Heart left ventricle (tissue), 16 donors: ENCODE data around the gene EXOC4. TPM values are rescaled to one million over a fixed set of nuclear protein-coding genes. Genes with fewer than 3 reads are reported as not detected.

Source experiments
- ATAC-seq, 4 donors: fragments of 200-7000 bp; cut with Tn5 transposase; one replicate each; pipeline ENCODE4 v1.9.1; 2020 to 2022; ENCODE audit warnings: moderate library complexity in 4 of 4, mild to moderate bottlenecking in 3 of 4, moderate number of reproducible peaks in 1 of 4
- DNase-seq, 5 donors: peaks; one replicate each; pipeline ENCODE4 v3.0.0-alpha.2; 2020
- H3K27ac ChIP-seq, 12 donors: fragments of 200-600 bp; sonication (generic) in 4 of 12; one replicate each; pipeline versions ENCODE4 v1.5.0 to v1.8.0; 2016 to 2022; ENCODE audit warnings: mild to moderate bottlenecking in 2 of 12
- H3K27me3 ChIP-seq, 9 donors: fragments of 200-600 bp; sonication (generic) in 2 of 9; one replicate each; pipeline versions ENCODE4 v1.5.1 to v1.8.0; 2016 to 2022; ENCODE audit warnings: mild to moderate bottlenecking in 3 of 9
- H3K36me3 ChIP-seq, 9 donors: fragments of 200-600 bp; sonication (generic) in 2 of 9; one replicate each; pipeline versions ENCODE4 v1.5.0 to v1.8.0; 2018 to 2022; ENCODE audit warnings: mild to moderate bottlenecking in 2 of 9
- H3K4me1 ChIP-seq, 12 donors: fragments of 200-600 bp; sonication (generic) in 4 of 12; one replicate each; pipeline versions ENCODE4 v1.5.0 to v1.8.0; 2016 to 2022; ENCODE audit warnings: mild to moderate bottlenecking in 3 of 12
- H3K4me3 ChIP-seq, 12 donors: fragments of 200-600 bp; sonication (generic) in 4 of 12; one replicate each; pipeline versions ENCODE4 v1.5.0 to v1.8.0; 2017 to 2022; ENCODE audit warnings: mild to moderate bottlenecking in 9 of 12, moderate library complexity in 4 of 12
- H3K9me3 ChIP-seq, 12 donors: fragments of 200-600 bp; sonication (generic) in 4 of 12; one replicate each; pipeline versions ENCODE4 v1.5.0 to v1.8.0; 2016 to 2022; ENCODE audit warnings: mild to moderate bottlenecking in 1 of 12
- CTCF ChIP-seq, 12 donors: fragments of 200-600 bp; sonication (generic) in 4 of 12; IDR thresholded peaks; one replicate each; pipeline versions ENCODE4 v1.5.0 to v1.8.0; 2018 to 2022; ENCODE audit warnings: antibody characterized with exemption in 12 of 12, mild to moderate bottlenecking in 5 of 12
- POLR2A ChIP-seq, 2 donors: fragments of 450-650 bp; IDR thresholded peaks; one replicate each; pipeline ENCODE4 v1.6.1; 2017; ENCODE audit warnings: antibody characterized with exemption in 2 of 2, mild to moderate bottlenecking in 2 of 2, moderate library complexity in 2 of 2
- WGBS, 4 donors: extraction: QIAGEN DNeasy Blood & Tissue Kit in 2 of 4; methylation state at CpG; one replicate each; pipeline versions ENCODE4 v1.1.5 to v1.1.7; 2013 to 2018; 5-methylcytosine and 5-hydroxymethylcytosine counted together
- intact Hi-C, 10 donors: fragments of 100-400 bp; cut with DNase I; formaldehyde crosslinking; loops; one replicate each; pipeline versions ENCODE4 v1.11.1 to v1.14.2; 2022
- polyA plus RNA-seq, 2 donors: library from polyadenylated mRNA; stranded (reverse); fragments of 200-250 nt; gene quantifications; one replicate each; pipeline ENCODE4 v1.2.3, GENCODE V29; 2013
- total RNA-seq, 9 donors: library from RNA; depleted of rRNA in 2 of 9; stranded (reverse); fragments of >200 nt in 2 of 9; fragmentation: NEBNext Ultra II Directional in 3 of 9; extraction: Animal tissue kit (Norgen Biotek cat#: 25700) in 3 of 9; gene quantifications; one replicate each; pipeline versions ENCODE4 v1.1.0 to v1.2.4, GENCODE V29; 2016 to 2023
- donor health status: ischemic (EF 13 %, LVEDD 7.1; RV severe dilation, severe dysfunction).
- donor health status: healthy with polysubstance abuse.
- donor health status: DM: no; HTN: yes; CAD: no.
- donor health status: DM: no; HTN: no; CAD: no.
- donor health status: ischemic (EF 25% LVEDD 6.9; RV normal size, moderate dysfunction).
- donor health status: ischemic (EF 25% LVEDD 5.7; RV mildly dilated, moderate dysfunction).
- donor health status: healthy.
- donor health status: DM: yes; HTN: yes; CAD: no.
- donor health status: ischemic (EF 35%, LVEDD 5.7; RV mildly dilated, moderate dysfunction).
- donor health status: nonischemic (EF 11% LVEDD 7.7; RV severe dilation, severe dysfunction).
- donor health status: DM: yes; HTN: yes; CAD: no.
- donor health status: PGD.
- donor health status: ischemic (EF 29% LVEDD 5.4; RV normal size, mild dysfunction).
- donor health status: nonischemic (EF 23%, LVEDD 6.1; RV moderate dilation, normal function).

EXOC4 gene
- total and polyA plus RNA-seq, 11 donors: 8.8 to 61.2 (median 33.8) TPM

DNA sequence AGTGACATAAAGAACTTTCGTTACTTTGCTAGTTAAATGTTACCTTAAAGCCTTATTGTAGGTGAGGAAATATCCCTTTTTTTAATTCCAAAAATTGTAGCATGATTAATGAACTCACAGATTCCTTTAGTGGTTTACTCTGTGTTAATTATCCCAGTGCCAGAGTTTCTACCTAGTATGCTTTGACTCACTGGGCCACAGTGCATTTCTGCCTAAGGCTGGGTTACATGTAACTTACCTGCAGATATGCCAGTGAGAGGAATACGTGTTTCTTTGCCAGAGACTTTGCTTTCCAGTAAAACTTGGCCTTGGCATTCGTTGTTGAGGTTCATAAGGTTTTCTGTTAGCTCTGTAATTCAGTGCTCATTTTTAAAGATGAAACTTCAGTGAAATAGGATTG lies 493.4 kb downstream of the EXOC4 start:
- no peaks in the 10 kb centered on the region for H3K9me3 ChIP-seq
- WGBS, 4 donors: 80 to 89% (median 85%) methylated on average over 3 of the region's 3 CpGs
- H3K27me3 ChIP-seq: no peaks in the 10 kb centered on the region
- intact Hi-C loops: no loop called here
- DNase-seq: no peak
- no peak overlapping the region for H3K27ac ChIP-seq
- TF ChIP-seq POLR2A (IDR thresholded peaks at IDR 0.05) (no peak), CTCF (IDR thresholded peaks at IDR 0.05) (no peak)
- H3K4me3 ChIP-seq: no peak overlapping the region
- ATAC-seq: no peak
- peaks cover 0 to 5% (median 0%) of the 10 kb centered on the region in 12 donors for H3K4me1 ChIP-seq
- no peaks in the 10 kb centered on the region for H3K36me3 ChIP-seq

DNA sequence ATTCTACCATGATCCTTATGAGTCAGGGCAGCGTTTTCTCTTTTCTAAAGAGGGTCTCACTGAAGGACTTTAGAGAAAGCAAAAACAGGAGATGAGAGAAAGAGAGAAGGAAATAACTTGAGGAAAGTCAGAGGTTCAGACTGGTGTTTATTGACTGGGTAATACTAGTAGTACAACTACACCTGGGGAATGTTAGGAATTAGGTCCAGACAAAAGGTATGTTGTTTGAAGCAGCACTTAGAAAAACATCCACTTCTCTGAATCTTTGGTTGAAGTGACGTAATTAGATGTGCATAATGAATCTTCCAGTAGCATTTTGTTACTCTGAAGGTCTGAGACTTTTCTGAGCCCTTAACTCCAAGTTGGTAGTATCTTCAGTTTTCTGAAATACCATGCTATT lies 494.0 kb downstream of the EXOC4 start:
- no peak for TF ChIP-seq CTCF (IDR thresholded peaks at IDR 0.05)
- no peak for TF ChIP-seq POLR2A (IDR thresholded peaks at IDR 0.05)
- WGBS, 4 donors: 48 to 56% (median 49%) methylated on average over 2 of the region's 2 CpGs
- DNase-seq (no peak), ATAC-seq (no peak)
- H3K4me1 ChIP-seq: peaks cover 0 to 5% (median 0%) of the 10 kb centered on the region in 12 donors
- no peak overlapping the region for H3K27ac ChIP-seq
- H3K4me3 ChIP-seq: no peak overlapping the region
- H3K9me3 ChIP-seq: no peaks in the 10 kb centered on the region
- no peaks in the 10 kb centered on the region for H3K36me3 ChIP-seq
- intact Hi-C loops: no loop called here
- H3K27me3 ChIP-seq: no peaks in the 10 kb centered on the region

GRCh38 chr7:133748443-133749407 lies 495.8 kb downstream of the EXOC4 start:
- TF ChIP-seq CTCF (IDR thresholded peaks at IDR 0.05) (no peak), POLR2A (IDR thresholded peaks at IDR 0.05) (no peak)
- intact Hi-C loops: no loop called here
- no peak for ATAC-seq
- Histone ChIP-seq H3K36me3 (no peaks in the 10 kb centered on the region), H3K27me3 (no peaks in the 10 kb centered on the region), H3K27ac (no peak overlapping the region), H3K4me1 (peaks cover 0 to 5% (median 0%) of the 10 kb centered on the region in 12 donors), H3K4me3 (no peak overlapping the region), H3K9me3 (no peaks in the 10 kb centered on the region)
- 62 to 88% (median 86%) methylated on average over 4 of the region's 4 CpGs for WGBS, 4 donors
- DNase-seq: no peak

DNA sequence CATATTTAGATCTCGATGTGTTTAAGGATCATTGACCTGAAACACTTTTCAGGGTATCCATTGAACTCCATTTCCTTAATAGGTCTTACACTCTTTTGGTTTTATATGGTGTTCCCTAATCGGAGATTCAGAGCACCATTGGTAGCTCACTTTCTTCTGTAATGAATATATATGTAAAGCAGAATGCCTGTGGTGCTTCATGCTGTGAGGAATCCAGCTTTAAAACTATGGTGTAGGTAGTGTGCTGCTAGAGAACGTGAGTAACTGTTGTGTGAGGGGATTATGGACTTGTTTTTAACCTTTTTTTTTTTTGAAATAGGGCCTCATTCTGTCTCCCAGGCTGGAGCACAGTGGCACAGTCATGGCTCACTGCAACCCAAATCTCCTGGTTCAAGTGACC lies 497.4 kb downstream of the EXOC4 start:
- Histone ChIP-seq H3K4me3 (no peak overlapping the region), H3K9me3 (no peaks in the 10 kb centered on the region), H3K36me3 (no peaks in the 10 kb centered on the region), H3K27me3 (no peaks in the 10 kb centered on the region), H3K27ac (no peak overlapping the region), H3K4me1 (peaks cover 0 to 5% (median 0%) of the 10 kb centered on the region in 12 donors)
- intact Hi-C loops: no loop called here
- DNase-seq: no peak
- WGBS, 4 donors: 65 to 97% (median 76%) methylated on average over 3 of the region's 3 CpGs
- TF ChIP-seq POLR2A (IDR thresholded peaks at IDR 0.05): no peak
- no peak for ATAC-seq
